ENCODE measurements around the gene DYTN.
A peak's percentile ranks its signal among the peaks of the same experiment; 100 is the strongest.

DYTN gene

DNA sequence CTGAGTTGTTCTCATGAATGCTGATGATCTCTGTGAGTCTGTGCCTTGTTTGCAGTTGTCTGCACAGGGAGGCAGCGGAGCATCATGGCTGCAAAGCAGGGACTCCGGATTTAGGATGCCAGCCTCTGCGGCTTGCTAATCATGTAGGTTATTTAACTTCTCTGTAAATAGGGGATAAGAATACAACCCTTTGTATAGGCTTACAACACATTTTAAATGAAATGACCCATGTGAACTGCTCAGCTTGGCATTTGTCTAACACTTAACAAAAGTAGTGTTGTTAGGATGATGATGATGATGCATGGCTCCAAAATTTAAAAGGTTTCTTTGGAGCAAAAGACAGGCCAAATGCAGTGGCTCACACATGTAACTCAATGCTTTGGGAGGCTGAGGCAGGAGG, 19.4 kb downstream of the DYTN start:
- DNase-seq, result no peak

DNA sequence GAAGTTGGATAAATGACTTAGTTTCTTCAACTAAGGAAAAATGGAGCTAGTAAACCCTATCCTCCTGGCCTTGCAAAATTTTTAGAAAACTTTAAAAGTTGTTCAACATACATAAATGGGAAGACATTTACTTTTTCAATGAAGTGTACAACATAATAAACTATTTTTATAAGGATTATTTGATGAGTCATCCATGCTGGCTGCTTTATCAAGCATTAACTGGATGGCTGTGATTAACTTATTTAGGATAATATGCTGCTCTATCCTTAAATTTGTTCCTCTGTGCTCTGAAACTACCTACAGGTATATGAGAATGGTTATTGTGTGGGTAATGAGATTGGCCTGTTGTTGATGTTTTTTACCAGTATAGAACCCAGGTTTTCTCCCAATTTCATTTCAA, 21.3 kb downstream of the DYTN start:
- no peak for DNase-seq

GRCh38 chr2:206693399-206694137, 24.6 kb downstream of the DYTN start:
- DNase-seq, result peak; percentile 3

DNA sequence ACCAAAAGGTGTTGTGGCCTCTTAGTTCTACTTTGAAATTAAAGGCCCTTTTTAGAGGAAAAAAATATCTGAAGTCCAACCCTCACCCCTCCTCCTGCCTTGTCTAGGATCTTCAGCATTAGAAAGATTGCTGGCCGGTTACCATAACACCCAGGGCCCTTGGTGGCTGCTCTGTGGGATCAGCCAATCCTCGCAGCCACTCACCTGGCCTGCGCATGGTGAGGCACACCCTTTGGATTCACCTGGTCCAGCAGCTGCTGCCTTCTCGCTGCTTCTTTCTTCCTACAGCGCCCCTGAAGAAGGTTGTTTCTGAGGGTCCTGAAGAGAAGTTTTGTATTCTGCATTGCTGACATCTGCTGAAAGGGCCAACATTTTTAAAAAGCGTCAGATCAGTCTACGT, 25.2 kb downstream of the DYTN start:
- no peak for DNase-seq

DNA sequence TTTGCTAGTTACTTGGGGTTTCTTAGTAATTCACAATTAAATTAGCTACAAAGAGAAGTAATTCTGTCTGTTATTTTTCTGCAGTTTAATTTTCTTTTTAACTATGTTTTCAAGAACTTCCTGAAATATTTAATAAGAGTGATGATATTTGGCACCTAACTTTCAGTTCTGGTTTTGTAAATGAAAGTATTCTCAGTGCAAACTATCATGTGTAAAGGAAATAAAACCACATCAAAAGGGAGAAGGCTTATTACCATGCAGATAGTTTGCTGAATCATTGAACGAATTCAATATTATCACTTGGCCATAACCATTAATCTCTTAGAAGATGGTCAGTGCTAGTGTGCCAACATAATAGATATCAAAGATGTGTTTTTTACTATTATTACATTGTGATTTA, 29.2 kb downstream of the DYTN start:
- DNase-seq, result no peak

DNA sequence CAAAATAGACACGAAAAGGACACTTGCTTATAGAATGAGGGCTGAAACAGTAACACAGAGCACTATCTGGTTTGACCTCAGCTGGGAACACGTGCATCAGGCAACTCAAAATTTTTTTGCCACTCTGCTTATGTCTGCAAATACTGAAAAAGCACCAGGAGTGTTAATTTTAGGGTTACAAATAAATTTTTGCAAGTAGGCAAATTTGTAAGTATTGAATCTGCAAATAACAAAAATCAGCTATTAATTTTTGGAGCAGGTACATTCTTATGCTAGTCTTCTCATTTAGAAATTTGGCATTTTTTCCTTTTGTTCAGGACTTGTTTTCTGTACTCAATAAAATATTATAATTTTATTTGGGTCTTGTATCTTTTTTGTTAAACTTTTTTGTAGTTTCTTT, 29.7 kb downstream of the DYTN start:
- DNase-seq, result no peak

DNA sequence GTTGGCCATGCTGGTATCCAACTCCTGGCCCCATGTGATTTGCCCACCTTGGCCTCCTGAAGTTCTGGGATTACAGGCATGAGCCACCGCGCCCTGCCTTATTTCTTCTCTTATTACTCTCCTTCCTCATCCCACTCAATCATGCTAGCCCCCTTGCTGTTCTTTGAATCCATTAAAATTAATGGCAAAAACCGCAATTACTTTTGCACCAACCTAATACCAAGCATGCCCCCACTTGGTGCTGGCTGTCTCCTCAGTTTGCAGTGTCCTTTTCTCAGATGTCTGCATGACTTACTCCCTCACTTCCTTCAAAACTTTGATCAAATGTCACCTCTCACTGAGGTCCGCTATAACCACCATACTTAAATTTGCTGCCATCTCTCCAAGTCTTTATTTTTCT, 34.6 kb downstream of the DYTN start:
- DNase-seq, result no peak

- no peak for DNase-seq
Measured at GRCh38 chr2:206670531-206671319, 47.5 kb downstream of the DYTN start.

GRCh38 chr2:206665251-206665650, 52.9 kb downstream of the DYTN start:
- no peak for DNase-seq

DNA sequence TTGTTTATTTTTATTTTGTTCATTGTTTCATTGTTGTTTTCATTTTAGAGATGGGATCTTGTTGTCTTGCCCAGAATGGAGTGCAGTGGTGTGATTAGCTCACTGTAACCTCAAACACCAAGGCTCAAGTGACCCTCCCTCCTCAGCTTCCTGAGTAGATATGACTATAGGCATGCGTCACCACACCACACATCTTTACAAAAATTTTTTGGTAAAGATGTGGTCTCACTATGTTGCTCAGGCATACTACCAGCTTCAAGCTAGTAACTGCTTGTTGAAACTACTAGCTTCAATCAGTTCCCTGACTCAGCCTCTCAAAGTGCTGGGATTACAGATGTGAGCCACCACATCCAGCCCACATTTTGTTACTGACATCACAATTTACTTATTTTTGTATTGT, 61.1 kb downstream of the DYTN start:
- DNase-seq, result no peak

DNA sequence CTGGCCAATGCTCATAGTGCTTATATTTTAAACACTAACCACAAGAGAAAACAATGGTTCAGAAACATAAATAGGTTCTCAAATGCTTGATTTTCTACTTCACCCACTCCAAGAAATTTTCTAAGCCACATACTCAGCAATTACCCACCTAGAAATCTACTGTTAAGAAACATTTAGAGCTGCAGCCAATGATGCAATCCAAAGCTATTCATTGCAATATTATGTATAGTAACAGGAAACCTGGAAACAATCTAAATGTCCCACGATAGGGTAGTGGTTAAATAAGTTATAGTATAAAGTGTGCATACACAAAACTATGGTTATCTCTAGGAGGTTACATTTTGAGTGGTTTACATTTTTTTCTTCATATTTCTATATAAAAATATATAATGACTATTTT, 70.2 kb downstream of the DYTN start:
- no peak for DNase-seq

DNA sequence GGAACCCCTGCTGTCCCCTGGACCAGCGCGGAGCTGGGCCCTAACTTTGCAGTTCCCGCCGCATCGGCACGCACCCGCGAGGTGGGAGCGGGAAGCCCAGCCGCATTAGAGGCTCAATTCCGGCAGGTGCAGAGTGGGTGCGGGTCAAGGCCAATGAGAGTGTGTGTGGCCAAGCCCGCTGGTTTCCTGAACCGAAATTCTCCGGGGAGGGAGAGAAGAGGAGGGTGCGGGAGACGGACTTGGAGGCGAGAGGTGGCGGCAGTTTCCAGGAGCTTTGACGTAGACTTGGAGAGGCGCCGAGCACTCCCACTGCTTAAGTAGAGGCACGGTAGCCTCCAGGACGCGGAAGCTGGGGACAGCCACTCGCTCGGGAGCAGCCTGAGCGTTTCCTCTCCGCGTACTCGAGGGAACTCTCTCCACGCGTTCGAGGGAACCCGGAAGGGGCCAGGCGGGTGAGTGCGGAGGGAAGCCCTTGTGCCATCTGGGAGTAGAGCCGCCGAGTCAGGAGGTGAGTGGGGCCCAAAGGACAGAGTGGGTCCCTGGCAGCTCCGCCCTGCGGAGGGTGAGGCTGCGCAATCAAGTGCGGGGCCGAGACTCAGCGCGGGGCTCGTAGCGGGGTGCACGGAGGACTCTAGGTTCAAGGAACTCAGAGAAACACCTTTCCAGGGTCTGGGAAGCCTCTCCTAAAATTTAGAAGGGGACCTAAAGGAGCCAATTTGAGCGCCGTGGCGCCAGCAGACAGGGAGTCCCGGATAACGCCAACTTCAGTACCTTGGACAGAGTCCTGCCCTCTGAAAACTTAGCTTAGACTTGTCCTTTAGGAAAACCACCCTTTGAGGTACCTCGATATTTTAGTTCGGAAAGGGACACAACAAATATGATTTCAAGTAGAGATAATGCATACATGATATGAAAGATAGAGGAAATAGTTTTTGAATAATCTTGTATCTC, 75.8 kb downstream of the DYTN start, which contains the start of gene FAM237A:
FAM237A (plus strand) TSS at position 413 of the 951 bp plus-strand sequence. CDS start 1,750 bp downstream, outside the sequence.
- no peak for DNase-seq

DNA sequence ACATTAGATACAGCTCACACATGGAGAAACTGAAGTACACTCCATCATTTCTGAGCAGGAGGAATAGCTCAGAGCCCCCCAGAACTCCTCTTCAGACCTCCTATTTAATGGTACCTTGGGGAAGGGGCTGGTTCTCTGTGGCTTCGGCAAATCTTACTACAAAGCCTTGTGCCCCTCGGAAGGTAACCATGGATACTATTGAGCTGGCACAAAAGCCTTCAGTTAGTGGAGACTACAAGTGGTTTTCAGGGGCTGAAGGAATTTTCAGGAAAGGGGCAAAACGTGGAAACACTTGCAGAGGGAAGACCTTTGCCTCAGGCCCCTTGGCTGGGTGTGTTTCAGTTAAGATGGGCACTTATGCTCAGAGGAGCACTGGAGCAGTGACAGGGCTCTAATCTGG, 77.0 kb downstream of the DYTN start:
- no peak for DNase-seq

DNA sequence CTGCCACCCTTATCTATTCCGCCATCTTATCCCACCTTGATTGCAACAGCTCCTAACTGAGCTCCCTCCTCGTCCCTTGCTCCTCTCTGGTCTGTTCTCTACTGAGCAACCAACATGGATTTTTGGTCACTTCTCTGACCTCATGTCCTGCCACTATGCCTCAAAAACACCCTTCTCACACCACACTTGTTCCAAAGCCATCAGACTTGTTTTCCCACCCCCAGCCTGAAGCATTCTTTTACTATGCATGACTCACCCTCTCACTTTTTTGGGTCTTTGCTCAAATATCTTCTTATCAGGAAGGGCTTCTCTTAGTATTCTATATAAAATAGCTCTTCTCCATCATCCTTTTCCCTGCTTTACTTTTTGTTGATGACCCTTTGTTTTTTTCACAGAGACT, 78.6 kb downstream of the DYTN start:
- DNase-seq, result no peak

- DNase-seq, result no peak
Measured at GRCh38 chr2:206635015-206635414, 83.2 kb downstream of the DYTN start.

GRCh38 chr2:206631340-206631739, 86.9 kb downstream of the DYTN start:
- DNase-seq, result no peak

DNA sequence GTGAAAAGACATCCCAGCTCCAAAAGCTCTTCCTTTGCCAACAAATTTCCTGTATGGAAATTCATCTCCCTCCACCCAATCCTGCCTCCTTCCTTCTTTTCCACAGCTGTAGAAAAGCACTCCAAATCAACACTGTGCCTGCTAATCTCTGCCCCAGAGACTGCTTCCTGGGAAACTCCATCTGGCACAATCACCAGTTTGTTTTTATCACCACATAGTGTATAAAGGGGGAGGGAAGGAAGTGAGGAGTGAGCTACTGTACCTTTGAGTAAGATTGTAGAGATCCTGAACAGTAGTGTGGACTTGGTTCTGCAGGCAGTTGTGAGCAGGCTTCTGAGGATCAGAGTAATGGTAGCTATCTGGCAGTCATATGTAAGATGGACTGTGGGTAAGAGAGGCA, 90.6 kb downstream of the DYTN start:
- DNase-seq, result no peak

- no peak for DNase-seq
Measured at GRCh38 chr2:206626108-206626507, 92.1 kb downstream of the DYTN start.

- DNase-seq, result no peak
Measured at GRCh38 chr2:206619011-206619410, 99.2 kb downstream of the DYTN start.

DNA sequence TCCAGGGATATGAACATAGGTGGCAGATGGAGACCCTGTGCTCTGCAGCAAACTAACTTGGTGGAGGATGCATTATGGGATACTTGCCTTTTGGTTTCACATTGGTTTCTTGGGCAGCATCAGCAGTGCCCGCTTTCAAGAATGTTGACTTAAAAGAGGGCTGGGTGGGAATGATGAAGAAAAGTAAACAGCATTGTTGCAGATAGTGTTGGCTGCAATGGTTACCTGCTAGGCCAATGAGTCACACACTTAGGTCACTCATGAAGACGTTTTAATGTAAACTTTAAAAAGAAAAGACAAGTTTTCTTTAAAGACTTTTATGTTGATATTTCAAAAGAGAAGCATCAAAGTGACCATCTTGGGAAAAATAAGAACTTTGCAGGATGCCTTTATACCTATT, 102.0 kb downstream of the DYTN start:
- DNase-seq, result no peak

GRCh38 chr2:206615417-206616089, 102.6 kb downstream of the DYTN start:
- no peak for DNase-seq

GRCh38 chr2:206614811-206615210, 103.4 kb downstream of the DYTN start:
- no peak for DNase-seq

GRCh38 chr2:206611736-206612135, 106.5 kb downstream of the DYTN start:
- DNase-seq, result no peak

All from NCI-H1436 treated with DMSO at 0.1 percent for 48 hours (cell line).